Vagina (tissue), 2 donors: Measurements from ENCODE around the gene KNG1.

ENCODE experiments used
- POLR2A ChIP-seq, 2 donors: fragments of 450-650 bp; IDR thresholded peaks; one replicate each; pipeline ENCODE4 v1.6.1; 2017; ENCODE audit warnings: antibody characterized with exemption in 2 of 2, mild to moderate bottlenecking in 2 of 2, moderate library complexity in 2 of 2
- POLR2AphosphoS5 ChIP-seq, 2 donors: sonication (generic); formaldehyde crosslinking; IDR thresholded peaks; one replicate each; pipeline ENCODE4 v1.9.0; 2017; ENCODE audit warnings: antibody characterized with exemption in 2 of 2, mild to moderate bottlenecking in 2 of 2, low read depth in 1 of 2; ENCODE audit not compliant: insufficient read depth in 1 of 2
- TF ChIP-seq, protein P1 (sequence below), 3 experiments: fragments of 450-650 bp in 2 of 3; fragments of 200-600 bp in 1 of 3; sonication (generic) in 1 of 3; IDR thresholded peaks; one replicate each; pipeline ENCODE4 v1.5.1; 2017 to 2019; ENCODE audit warnings: antibody characterized with exemption in 3 of 3, mild to moderate bottlenecking in 2 of 3, moderate library complexity in 2 of 3

DNA sequence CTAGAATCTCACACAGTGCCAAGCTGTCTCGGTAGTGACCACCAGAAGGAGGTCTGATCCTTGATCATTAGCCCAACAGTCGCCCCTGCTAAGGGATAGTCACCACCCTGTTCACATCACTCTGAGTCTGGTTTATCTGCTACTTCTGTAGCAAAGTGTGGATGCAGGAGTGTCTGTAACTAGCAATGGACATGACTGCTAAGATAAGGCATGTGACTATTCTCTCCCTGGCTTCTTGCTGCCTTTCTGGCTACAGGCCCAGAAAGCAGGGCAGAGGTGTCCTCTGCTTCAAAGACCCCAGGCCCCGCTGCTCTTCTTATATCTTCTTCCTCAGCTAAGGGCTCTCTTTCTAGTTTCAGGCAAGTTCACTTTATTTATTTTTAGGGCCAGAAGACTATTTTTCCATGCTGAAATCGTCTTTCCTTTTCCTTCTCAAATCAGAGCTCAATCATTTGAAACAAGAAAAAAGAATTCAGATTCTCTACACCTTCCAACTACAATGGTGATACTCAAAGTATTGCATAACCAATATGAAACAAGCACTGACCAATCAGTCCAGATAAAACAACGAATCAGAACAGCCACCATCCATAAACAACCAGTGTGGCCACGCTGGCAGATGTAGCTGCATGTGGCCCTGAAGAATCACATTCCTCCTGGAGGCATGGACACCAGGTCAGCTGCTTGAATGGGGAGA, 8.0 kb upstream of the KNG1 start:
- TF ChIP-seq, protein P1, sequence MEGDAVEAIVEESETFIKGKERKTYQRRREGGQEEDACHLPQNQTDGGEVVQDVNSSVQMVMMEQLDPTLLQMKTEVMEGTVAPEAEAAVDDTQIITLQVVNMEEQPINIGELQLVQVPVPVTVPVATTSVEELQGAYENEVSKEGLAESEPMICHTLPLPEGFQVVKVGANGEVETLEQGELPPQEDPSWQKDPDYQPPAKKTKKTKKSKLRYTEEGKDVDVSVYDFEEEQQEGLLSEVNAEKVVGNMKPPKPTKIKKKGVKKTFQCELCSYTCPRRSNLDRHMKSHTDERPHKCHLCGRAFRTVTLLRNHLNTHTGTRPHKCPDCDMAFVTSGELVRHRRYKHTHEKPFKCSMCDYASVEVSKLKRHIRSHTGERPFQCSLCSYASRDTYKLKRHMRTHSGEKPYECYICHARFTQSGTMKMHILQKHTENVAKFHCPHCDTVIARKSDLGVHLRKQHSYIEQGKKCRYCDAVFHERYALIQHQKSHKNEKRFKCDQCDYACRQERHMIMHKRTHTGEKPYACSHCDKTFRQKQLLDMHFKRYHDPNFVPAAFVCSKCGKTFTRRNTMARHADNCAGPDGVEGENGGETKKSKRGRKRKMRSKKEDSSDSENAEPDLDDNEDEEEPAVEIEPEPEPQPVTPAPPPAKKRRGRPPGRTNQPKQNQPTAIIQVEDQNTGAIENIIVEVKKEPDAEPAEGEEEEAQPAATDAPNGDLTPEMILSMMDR (IDR thresholded peaks at IDR 0.05): no peak
- TF ChIP-seq POLR2AphosphoS5 (IDR thresholded peaks at IDR 0.05; ENCODE audit: insufficient read depth in 1 of 2, low read depth in 1 of 2): no peak
- no peak for TF ChIP-seq POLR2A (IDR thresholded peaks at IDR 0.05)
